GM20000 (cell line): ENCODE measurements around the gene PVR.

ENCODE experiments used
- DNase-seq: peaks from one replicate; pipeline ENCODE4 v3.0.0; 2012; ENCODE audit warnings: low spot score
- TF ChIP-seq, protein P1 (sequence below): IDR thresholded peaks from 2 replicates; pipeline ENCODE4 v1.5.1; 2012; ENCODE audit warnings: mild to moderate bottlenecking, control low read depth; ENCODE audit errors: extremely low read depth, missing control alignments

The PVR gene

DNA sequence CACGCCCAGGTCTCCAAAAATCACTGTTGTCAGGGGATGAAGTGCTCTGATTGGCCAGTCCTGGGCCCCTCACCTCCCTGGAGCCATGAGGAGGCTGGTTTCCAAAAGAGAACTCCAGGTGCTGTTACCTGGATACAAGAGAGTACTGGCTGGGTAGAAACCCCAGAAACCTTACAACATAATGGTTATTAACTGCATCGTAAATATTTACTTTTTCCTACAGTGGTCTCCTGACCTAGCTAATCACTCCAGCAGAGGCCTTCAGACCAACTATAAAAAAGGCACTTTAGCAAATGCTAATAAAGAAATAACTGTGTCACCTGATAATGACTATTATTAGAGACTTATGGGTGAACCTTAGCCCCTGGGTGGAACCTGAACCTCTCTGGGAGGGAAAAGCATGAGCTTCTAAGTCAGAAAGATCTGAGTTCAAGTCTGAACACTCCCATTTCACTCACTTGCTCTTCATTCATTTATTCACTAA lies 31.9 kb upstream of the PVR start:
- no peak for DNase-seq
- TF ChIP-seq, protein P1, sequence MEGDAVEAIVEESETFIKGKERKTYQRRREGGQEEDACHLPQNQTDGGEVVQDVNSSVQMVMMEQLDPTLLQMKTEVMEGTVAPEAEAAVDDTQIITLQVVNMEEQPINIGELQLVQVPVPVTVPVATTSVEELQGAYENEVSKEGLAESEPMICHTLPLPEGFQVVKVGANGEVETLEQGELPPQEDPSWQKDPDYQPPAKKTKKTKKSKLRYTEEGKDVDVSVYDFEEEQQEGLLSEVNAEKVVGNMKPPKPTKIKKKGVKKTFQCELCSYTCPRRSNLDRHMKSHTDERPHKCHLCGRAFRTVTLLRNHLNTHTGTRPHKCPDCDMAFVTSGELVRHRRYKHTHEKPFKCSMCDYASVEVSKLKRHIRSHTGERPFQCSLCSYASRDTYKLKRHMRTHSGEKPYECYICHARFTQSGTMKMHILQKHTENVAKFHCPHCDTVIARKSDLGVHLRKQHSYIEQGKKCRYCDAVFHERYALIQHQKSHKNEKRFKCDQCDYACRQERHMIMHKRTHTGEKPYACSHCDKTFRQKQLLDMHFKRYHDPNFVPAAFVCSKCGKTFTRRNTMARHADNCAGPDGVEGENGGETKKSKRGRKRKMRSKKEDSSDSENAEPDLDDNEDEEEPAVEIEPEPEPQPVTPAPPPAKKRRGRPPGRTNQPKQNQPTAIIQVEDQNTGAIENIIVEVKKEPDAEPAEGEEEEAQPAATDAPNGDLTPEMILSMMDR = no peak

DNA sequence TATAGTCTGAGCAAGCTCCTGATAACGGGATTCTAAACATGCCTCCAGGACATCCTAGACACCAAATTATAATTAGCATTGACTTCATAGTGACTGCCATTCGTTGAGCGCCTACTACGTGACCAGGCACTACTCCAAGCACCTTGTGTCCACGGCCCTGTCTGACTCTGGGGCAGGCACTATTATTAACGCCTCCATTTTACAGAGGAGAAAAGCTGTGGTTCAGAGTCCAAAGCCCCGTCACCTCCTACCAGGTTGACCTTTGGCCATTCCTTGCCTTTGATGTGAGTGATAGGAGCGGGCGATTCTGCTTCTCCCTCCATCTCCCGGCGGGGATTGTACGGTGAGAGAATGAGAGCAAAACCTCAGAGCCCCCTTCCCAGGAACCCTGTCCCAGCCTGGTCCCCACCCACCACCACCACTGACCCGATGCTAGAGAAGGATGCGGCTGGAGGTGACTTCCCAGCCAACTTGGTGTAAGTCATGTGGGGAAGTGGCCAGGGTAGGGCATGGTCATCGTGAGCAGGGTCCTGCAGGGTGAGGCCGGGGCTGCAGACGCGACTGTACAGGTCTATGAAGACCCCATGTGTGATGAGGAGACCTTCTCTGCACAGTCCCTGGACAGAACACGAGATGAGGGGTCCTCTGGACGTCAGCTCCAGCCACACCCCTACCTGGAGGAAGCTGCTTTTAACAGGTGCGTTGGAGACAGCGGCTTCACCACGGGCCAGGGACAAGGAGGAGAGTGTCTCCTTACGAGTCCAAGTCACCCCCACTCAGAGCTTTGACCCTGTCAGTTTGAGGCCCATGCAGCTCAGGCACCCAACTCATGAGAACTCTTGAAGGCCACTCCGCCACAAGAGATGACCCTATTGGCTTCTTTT lies 30.2 kb upstream of the PVR start, which contains the start of gene IGSF23:
Gene IGSF23 (plus strand): TSS at position 269 of the 884 bp plus-strand sequence. CDS start 83 bp downstream, at position 352.
- TF ChIP-seq, protein P1 = no peak
- DNase-seq = no peak

DNA sequence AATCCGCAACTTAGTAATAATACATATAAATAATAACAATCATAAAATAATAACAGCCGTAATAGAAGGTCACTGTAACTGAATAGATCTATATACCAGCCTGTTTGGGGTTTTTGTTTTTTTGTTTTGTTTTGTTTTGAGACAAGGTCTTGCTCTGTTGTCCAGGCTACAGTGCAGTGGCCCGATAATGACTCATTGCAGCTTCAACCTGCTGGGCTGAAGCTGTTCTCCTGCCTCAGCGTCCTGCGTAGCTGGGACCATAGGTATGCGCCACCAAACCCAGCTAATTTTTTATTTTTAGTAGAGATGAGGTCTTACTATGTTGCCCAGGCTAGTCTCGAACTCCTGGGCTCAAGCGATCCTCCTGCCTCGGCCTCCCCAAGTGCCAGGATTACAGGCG lies 29.4 kb upstream of the PVR start:
- TF ChIP-seq, protein P1 = no peak

DNA sequence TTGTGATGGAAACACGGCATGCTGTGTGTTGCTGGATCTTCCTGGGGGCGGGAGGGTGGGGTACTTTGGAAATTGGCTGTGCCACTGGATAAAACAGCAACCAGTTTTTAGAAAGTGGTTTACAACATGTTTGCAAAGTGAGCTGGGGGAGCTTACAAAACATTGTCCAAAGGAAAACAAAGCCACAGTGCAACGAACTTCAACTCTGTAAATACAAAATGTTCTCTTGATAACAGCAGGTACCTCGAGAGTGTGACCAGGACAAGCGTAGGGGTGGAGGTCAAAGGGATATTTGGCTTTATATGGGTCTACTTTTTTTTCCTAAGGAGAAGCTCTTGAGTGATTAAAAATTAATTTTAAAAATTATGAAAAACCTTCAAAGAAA lies 27.9 kb upstream of the PVR start:
- no peak for DNase-seq
- TF ChIP-seq, protein P1 = no peak

More for the DNA sequence above, 29.4 kb upstream of the PVR start:
- no peak for DNase-seq

DNA sequence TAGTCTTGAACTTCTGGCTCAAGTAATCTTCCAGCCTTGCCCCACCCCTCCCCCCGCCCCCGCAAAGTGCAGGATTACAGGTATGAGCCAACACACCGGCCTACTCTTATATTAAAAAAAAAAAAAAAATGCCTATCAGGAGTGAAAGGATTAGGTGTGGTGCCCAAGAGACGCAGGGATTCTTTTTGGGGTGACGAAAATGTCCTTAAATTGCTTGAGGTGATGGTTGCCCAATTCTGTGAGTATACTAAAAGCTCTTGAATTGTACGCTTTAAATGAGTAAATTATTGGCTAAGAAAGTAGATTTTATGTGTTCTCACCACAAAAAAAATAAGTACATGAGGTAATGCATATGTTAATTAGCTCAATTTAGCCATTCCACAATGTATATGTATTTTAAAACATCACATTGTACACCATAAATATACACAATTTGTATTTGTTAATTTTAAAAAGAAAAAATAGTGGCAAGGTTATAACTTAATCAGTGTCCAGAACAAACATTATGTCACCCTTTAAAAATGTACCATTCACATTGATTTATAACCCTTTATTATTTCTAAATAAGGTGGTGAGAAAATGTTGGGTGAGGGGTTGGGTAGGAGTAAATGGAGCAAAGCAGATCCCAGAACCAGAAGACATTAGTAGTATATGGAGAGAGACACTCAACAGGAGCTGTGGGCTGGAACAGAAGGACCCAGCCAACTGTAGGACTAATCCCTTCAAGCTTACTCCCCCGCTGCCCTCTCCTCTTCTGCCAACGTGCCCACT lies 26.4 kb upstream of the PVR start:
- TF ChIP-seq, protein P1 = no peak
- no peak for DNase-seq

DNA sequence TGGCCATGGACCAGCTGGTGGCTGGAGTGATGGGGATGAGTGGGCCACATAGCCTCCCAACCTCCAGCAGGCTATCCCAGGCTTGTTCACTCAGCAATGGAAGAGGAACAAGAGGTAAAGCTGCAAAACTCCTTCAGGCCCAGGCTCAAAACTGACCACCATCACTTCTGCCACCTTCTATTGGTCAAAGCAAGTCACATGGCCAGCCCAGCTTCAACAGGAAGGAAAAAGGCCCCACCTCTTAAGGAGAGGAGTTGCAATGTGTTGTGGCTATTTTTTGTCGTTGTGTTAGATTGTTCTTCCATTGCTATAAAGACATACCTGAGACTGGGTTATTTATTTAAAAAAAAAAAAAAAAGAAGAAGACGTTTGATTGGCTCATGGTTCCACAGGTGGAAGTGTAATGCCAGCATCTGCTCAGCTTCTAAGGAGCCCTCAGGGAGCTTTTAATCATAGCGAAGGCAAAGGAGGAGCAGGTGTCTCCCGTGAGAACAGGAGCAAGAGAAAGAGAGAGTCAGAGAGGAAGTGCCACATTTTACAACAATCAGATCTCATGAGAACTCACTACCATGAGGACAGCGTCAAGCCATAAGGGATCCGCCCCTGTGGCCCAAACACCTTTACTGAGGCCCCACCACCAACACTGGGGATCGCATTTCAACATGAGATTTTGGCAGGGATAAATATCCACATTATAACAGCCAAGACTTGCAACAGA lies 24.9 kb upstream of the PVR start:
- DNase-seq = no peak
- TF ChIP-seq, protein P1 = no peak
